Measurements from ENCODE around the gene TWIST2.

- no peak for TF ChIP-seq POLR2AphosphoS5 (IDR thresholded peaks at IDR 0.05)
- no peak for TF ChIP-seq POLR2A (IDR thresholded peaks at IDR 0.05)
- no peak for TF ChIP-seq CTCF (IDR thresholded peaks at IDR 0.05)
- TF ChIP-seq EP300 (IDR thresholded peaks at IDR 0.05) = no peak
Observed at GRCh38 chr2:238897911-238898311, 50.0 kb downstream of the TWIST2 start.
